Stimulated activated memory B cell treated with anti-CD40 and anti-IgM and Interleukin-4, amounts not matched to agents 10 μg/mL and 1 μg/mL and 100 μg/mL, for 72 hours (primary cell): Measurements from ENCODE around the gene TMEM132A.

Experiments
- ATAC-seq: fragments of 150-1000 bp; cut with Tn5 transposase; 2 replicates; pipeline ENCODE4 v1.10.0; 2021
- H3K27ac Mint-ChIP-seq: one replicate; pipeline ENCODE4 v1.8.0; 2022; ENCODE audit warnings: mild to moderate bottlenecking, mixed read lengths
- H3K27me3 Mint-ChIP-seq: one replicate; pipeline ENCODE4 v1.8.0; 2022; ENCODE audit warnings: mixed read lengths
- H3K36me3 Mint-ChIP-seq: one replicate; pipeline ENCODE4 v1.8.0; 2022; ENCODE audit warnings: mixed read lengths
- H3K4me1 Mint-ChIP-seq: one replicate; pipeline ENCODE4 v1.8.0; 2022; ENCODE audit warnings: mixed read lengths
- H3K4me3 Mint-ChIP-seq: one replicate; pipeline ENCODE4 v1.8.0; 2022; ENCODE audit warnings: mild to moderate bottlenecking, moderate library complexity, mixed read lengths
- H3K9me3 Mint-ChIP-seq: one replicate; pipeline ENCODE4 v1.8.0; 2022; ENCODE audit warnings: mixed read lengths

TMEM132A gene

GRCh38 chr11:60985991-60986915 lies 62.0 kb downstream of the TMEM132A start:
- peak; percentile 83 for ATAC-seq
- no peaks in the 10 kb centered on the region for H3K36me3 Mint-ChIP-seq
- H3K9me3 Mint-ChIP-seq, result no peaks in the 10 kb centered on the region
- H3K4me3 Mint-ChIP-seq, result peak overlapping the region; percentile 45
- no peaks in the 10 kb centered on the region for H3K27me3 Mint-ChIP-seq
- H3K4me1 Mint-ChIP-seq, result peaks cover 46% of the 10 kb centered on the region
- peak overlapping the region; percentile 84 for H3K27ac Mint-ChIP-seq
